Gastrocnemius medialis (tissue), 4 donors: ENCODE results near the gene DDX3X. TPM values are rescaled to one million over a fixed set of nuclear protein-coding genes. Genes with fewer than 3 reads are reported as not detected.

Source experiments
- ATAC-seq, 2 donors: fragments of 150-250 bp; one replicate each; pipeline ENCODE4 v1.9.1; 2016
- DNase-seq, 2 donors: peaks; one replicate each; pipeline ENCODE4 v3.0.0-alpha.2; 2019
- H3K27ac ChIP-seq, 4 donors: fragments of 200-600 bp; sonication (generic); 1 replicate in 1 of 4; 2 replicates in 3 of 4; pipeline ENCODE4 v1.5.1; 2016 to 2018; ENCODE audit warnings: mild to moderate bottlenecking in 2 of 4, moderate library complexity in 1 of 4
- H3K27me3 ChIP-seq, 3 donors: fragments of 200-600 bp; sonication (generic) in 2 of 3; 1 replicate in 1 of 3; 2 replicates in 2 of 3; pipeline versions ENCODE4 v1.5.1 to v1.6.0; 2016 to 2019; ENCODE audit warnings: mild to moderate bottlenecking in 1 of 3, moderate library complexity in 1 of 3
- H3K36me3 ChIP-seq, 2 donors: fragments of 200-600 bp; sonication (generic) in 1 of 2; one replicate each; pipeline ENCODE4 v1.5.1; 2017 to 2018
- H3K4me1 ChIP-seq, 2 donors: fragments of 200-600 bp; sonication (generic) in 1 of 2; one replicate each; pipeline ENCODE4 v1.5.1; 2016 to 2017; ENCODE audit warnings: mild to moderate bottlenecking in 2 of 2
- H3K4me3 ChIP-seq, 4 donors: fragments of 200-600 bp; sonication (generic) in 3 of 4; 1 replicate in 1 of 4; 2 replicates in 3 of 4; pipeline ENCODE4 v1.5.1; 2016 to 2019; ENCODE audit warnings: mild to moderate bottlenecking in 2 of 4
- H3K9me3 ChIP-seq, 3 donors: fragments of 200-600 bp; sonication (generic) in 2 of 3; 1 replicate in 1 of 3; 2 replicates in 2 of 3; pipeline ENCODE4 v1.5.1; 2016 to 2019
- CTCF ChIP-seq, 5 experiments: fragments of 450-650 bp in 3 of 5; fragments of 200-600 bp in 2 of 5; sonication (generic) in 2 of 5; IDR thresholded peaks in 4 of 5; conservative IDR thresholded peaks in 1 of 5; 1 replicate in 4 of 5; 2 replicates in 1 of 5; pipeline ENCODE4 v1.5.1; 2016 to 2019; ENCODE audit warnings: antibody characterized with exemption in 5 of 5, mild to moderate bottlenecking in 3 of 5, moderate library complexity in 3 of 5
- POLR2A ChIP-seq, 2 donors: fragments of 450-650 bp; IDR thresholded peaks; one replicate each; pipeline ENCODE4 v1.6.1; 2017; ENCODE audit warnings: antibody characterized with exemption in 2 of 2, mild to moderate bottlenecking in 2 of 2, moderate library complexity in 2 of 2
- in situ Hi-C, 4 donors: fragments of 200-750 bp; cut with MboI; loops; one replicate each; pipeline versions ENCODE4 v1.15.0 to v1.8.0; 2017; ENCODE audit warnings: low sequenced_read_pairs in 4 of 4
- intact Hi-C: fragments of 100-400 bp; cut with DNase I; formaldehyde crosslinking; loops from one replicate; pipeline ENCODE4 v1.15.1; 2023; ENCODE audit warnings: low total_unique reads
- total RNA-seq, 4 donors: library from RNA; depleted of rRNA; stranded (reverse); fragments of >200 nt; gene quantifications; one replicate each; pipeline versions ENCODE4 v1.1.0 to v1.2.3, GENCODE V29; 2016

DDX3X gene
- total RNA-seq, 4 donors from 2014 or later: 196 to 331 (median 272) TPM

GRCh38 chrX:41338436-41338835, 4.5 kb downstream of the DDX3X start:
- no peak for TF ChIP-seq CTCF (IDR thresholded peaks at IDR 0.05 in 4 of 5, conservative IDR thresholded peaks at IDR 0.05 in 1 of 5)
- TF ChIP-seq POLR2A (IDR thresholded peaks at IDR 0.05): no peak
- ATAC-seq: no peak
- in situ Hi-C loops: loop anchor here in 2 of 4 donors (10.0 kb wide), 2 partner anchors 106 to 694 kb away; partner anchors contain the start of genes CXorf38 (in 1 of the 2) and NYX (in 1 of the 2)
- peak overlapping the region; percentile 93 to 99 (median 98) for H3K27ac ChIP-seq
- peaks cover 0 to 47% of the 10 kb centered on the region in 2 donors for H3K36me3 ChIP-seq
- peak overlapping the region in 3 of 4 donors; percentile 74 to 96 (median 95) for H3K4me3 ChIP-seq
- no peaks in the 10 kb centered on the region for H3K9me3 ChIP-seq
- DNase-seq: no peak
- H3K4me1 ChIP-seq: peaks cover 11 to 53% of the 10 kb centered on the region in 2 donors
- H3K27me3 ChIP-seq: no peaks in the 10 kb centered on the region
- intact Hi-C loops: no loop called here

- ATAC-seq (no peak), DNase-seq (no peak)
- H3K36me3 ChIP-seq: peaks cover 0 to 54% of the 10 kb centered on the region in 2 donors
- peak overlapping the region in 2 of 4 donors; percentile 95 to 96 for H3K4me3 ChIP-seq
- intact Hi-C loops: no loop called here
- H3K9me3 ChIP-seq: no peaks in the 10 kb centered on the region
- peak overlapping the region; percentile 93 to 99 (median 98) for H3K27ac ChIP-seq
- in situ Hi-C loops: loop anchor here in 2 of 4 donors (10.0 kb wide), 2 partner anchors 106 to 694 kb away; partner anchors contain the start of genes CXorf38 (in 1 of the 2) and NYX (in 1 of the 2)
- H3K4me1 ChIP-seq: peaks cover 11 to 53% of the 10 kb centered on the region in 2 donors
- H3K27me3 ChIP-seq: no peaks in the 10 kb centered on the region
- no peak for TF ChIP-seq CTCF (IDR thresholded peaks at IDR 0.05 in 4 of 5, conservative IDR thresholded peaks at IDR 0.05 in 1 of 5)
- TF ChIP-seq POLR2A (IDR thresholded peaks at IDR 0.05): no peak
Observed at GRCh38 chrX:41339148-41339547, 5.2 kb downstream of the DDX3X start.

GRCh38 chrX:41344053-41344452, 10.1 kb downstream of the DDX3X start:
- intact Hi-C loops (no loop called here), in situ Hi-C loops (no loop called here)
- Histone ChIP-seq H3K36me3 (peaks cover 12 to 92% of the 10 kb centered on the region in 2 donors), H3K9me3 (no peaks in the 10 kb centered on the region), H3K27me3 (no peaks in the 10 kb centered on the region), H3K4me1 (peaks cover 0 to 18% of the 10 kb centered on the region in 2 donors), H3K27ac (no peak overlapping the region), H3K4me3 (no peak overlapping the region)
- ATAC-seq: no peak
- TF ChIP-seq CTCF (IDR thresholded peaks at IDR 0.05 in 4 of 5, conservative IDR thresholded peaks at IDR 0.05 in 1 of 5) (no peak), POLR2A (IDR thresholded peaks at IDR 0.05) (no peak)
- no peak for DNase-seq

GRCh38 chrX:41347186-41347585, 13.2 kb downstream of the DDX3X start:
- DNase-seq: no peak
- Histone ChIP-seq H3K36me3 (peaks cover 12 to 77% of the 10 kb centered on the region in 2 donors), H3K27ac (no peak overlapping the region), H3K4me1 (peaks cover 0 to 4% of the 10 kb centered on the region in 2 donors), H3K27me3 (no peaks in the 10 kb centered on the region), H3K4me3 (no peak overlapping the region), H3K9me3 (no peaks in the 10 kb centered on the region)
- ATAC-seq: no peak
- TF ChIP-seq POLR2A (IDR thresholded peaks at IDR 0.05) (no peak), CTCF (IDR thresholded peaks at IDR 0.05 in 4 of 5, conservative IDR thresholded peaks at IDR 0.05 in 1 of 5) (no peak)
- intact Hi-C loops (no loop called here), in situ Hi-C loops (no loop called here)

GRCh38 chrX:41348551-41348950, 14.6 kb downstream of the DDX3X start:
- Histone ChIP-seq H3K27me3 (no peaks in the 10 kb centered on the region), H3K4me1 (peaks cover 0 to 10% of the 10 kb centered on the region in 2 donors), H3K4me3 (no peak overlapping the region), H3K27ac (no peak overlapping the region), H3K9me3 (no peaks in the 10 kb centered on the region), H3K36me3 (peaks cover 12 to 63% of the 10 kb centered on the region in 2 donors)
- TF ChIP-seq POLR2A (IDR thresholded peaks at IDR 0.05) (no peak), CTCF (IDR thresholded peaks at IDR 0.05 in 4 of 5, conservative IDR thresholded peaks at IDR 0.05 in 1 of 5) (no peak)
- DNase-seq: no peak
- ATAC-seq: no peak
- intact Hi-C loops: no loop called here
- in situ Hi-C loops: no loop called here
